H1 (cell line): ENCODE measurements around the gene CCDC127. TPM values are rescaled to one million over a fixed set of nuclear protein-coding genes. Genes with fewer than 3 reads are reported as not detected.
"Not testable (repeated sequence)": the region's sequence is repeated elsewhere in the genome, so short reads cannot be mapped to it uniquely, and the experiment has no call there.

Experiments used
- CTCF ChIA-PET: fragments of 300-600 bp; sonication (Branson Sonifier 250); formaldehyde crosslinking; loops from one replicate; lab custom pipeline; 2021; ENCODE audit not compliant: partially characterized antibody; lab: Charles Lee
- POLR2A ChIA-PET: fragments of 300-600 bp; sonication (Branson Sonifier 250); formaldehyde crosslinking; loops from one replicate; lab custom pipeline; 2021; ENCODE audit warnings: inconsistent platforms; ENCODE audit not compliant: partially characterized antibody; lab: Charles Lee
- DNase-seq, 2 experiments: peaks; one replicate each; pipeline versions ENCODE4 v3.0.0 to v3.0.0-alpha.2; 2010 to 2022; ENCODE audit warnings: low spot score in 2 of 2, low read depth in 1 of 2, mixed read lengths in 1 of 2
- FAIRE-seq: peaks from 2 replicates; lab custom pipeline; 2011; peaks lifted over from hg19 to GRCh38; lab: Jason Lieb, UNC
- H2AFZ ChIP-seq: 2 replicates; pipeline ENCODE4 v1.8.1; 2012; ENCODE audit warnings: low read length, inconsistent platforms
- H2AK5ac ChIP-seq: 2 replicates; pipeline ENCODE4 v1.6.1; 2013; ENCODE audit warnings: low read depth, low read length
- H2BK120ac ChIP-seq: replicated peaks from 2 replicates; pipeline ENCODE3; 2013; ENCODE audit warnings: low read depth, low read length, inconsistent platforms
- H2BK12ac ChIP-seq: 2 replicates; pipeline ENCODE4 v1.6.1; 2013; ENCODE audit warnings: low read depth, low read length
- H2BK15ac ChIP-seq: 2 replicates; pipeline ENCODE4 v1.6.1; 2013; ENCODE audit warnings: low read length
- H2BK20ac ChIP-seq: 2 replicates; pipeline ENCODE4 v1.6.1; 2013; ENCODE audit warnings: low read length
- H2BK5ac ChIP-seq: 2 replicates; pipeline ENCODE4 v1.6.1; 2013; ENCODE audit warnings: low read depth, low read length
- H3K14ac ChIP-seq: 2 replicates; pipeline ENCODE4 v1.6.1; 2013; ENCODE audit warnings: inconsistent platforms; ENCODE audit not compliant: insufficient read length
- H3K18ac ChIP-seq: 2 replicates; pipeline ENCODE4 v1.6.1; 2013; ENCODE audit warnings: low read length; ENCODE audit errors: extremely low read depth
- H3K23ac ChIP-seq: 2 replicates; pipeline ENCODE4 v1.6.1; 2013; ENCODE audit warnings: inconsistent platforms; ENCODE audit not compliant: insufficient read length
- H3K23me2 ChIP-seq: 2 replicates; pipeline ENCODE4 v1.6.1; 2013; ENCODE audit warnings: low read depth, low read length
- H3K27ac ChIP-seq: 2 replicates; pipeline ENCODE4 v1.6.1; 2011; ENCODE audit warnings: low read depth, low read length, inconsistent platforms
- H3K27me3 ChIP-seq, 4 experiments: replicated peaks in 1 of 4; 1 replicate in 1 of 4; 2 replicates in 3 of 4; pipeline versions ENCODE4 v1.6.1 to v1.8.1; 2011 to 2013; ENCODE audit warnings: low read length in 3 of 4, mild to moderate bottlenecking in 3 of 4, inconsistent platforms in 2 of 4, mixed read lengths in 2 of 4, moderate library complexity in 1 of 4; ENCODE audit not compliant: control insufficient read depth in 3 of 4, insufficient read depth in 3 of 4; ENCODE audit errors: extremely low read depth in 1 of 4
- H3K36me3 ChIP-seq, 4 experiments: 2 replicates each; pipeline versions ENCODE4 v1.6.1 to v1.8.1; 2011 to 2013; ENCODE audit warnings: mild to moderate bottlenecking in 4 of 4, low read length in 3 of 4, moderate library complexity in 2 of 4, control low read depth in 1 of 4, inconsistent platforms in 1 of 4; ENCODE audit not compliant: insufficient read depth in 4 of 4, control insufficient read depth in 2 of 4
- H3K4ac ChIP-seq: replicated peaks from 2 replicates; pipeline ENCODE3; 2013; ENCODE audit warnings: low read length, low read depth, mixed read lengths, inconsistent platforms; ENCODE audit not compliant: insufficient read length
- H3K4me1 ChIP-seq, 4 experiments: replicated peaks in 1 of 4; 1 replicate in 1 of 4; 2 replicates in 3 of 4; pipeline versions ENCODE4 v1.6.1 to v1.8.1; 2011 to 2013; ENCODE audit warnings: low read length in 3 of 4, inconsistent platforms in 2 of 4, mixed read lengths in 1 of 4; ENCODE audit not compliant: insufficient read depth in 4 of 4, control insufficient read depth in 3 of 4
- H3K4me2 ChIP-seq, 2 experiments: 2 replicates each; pipeline versions ENCODE4 v1.6.1 to v1.8.1; 2011 to 2013; ENCODE audit warnings: low read depth in 2 of 2, low read length in 2 of 2, control low read depth in 1 of 2, inconsistent platforms in 1 of 2, mild to moderate bottlenecking in 1 of 2; ENCODE audit not compliant: insufficient read depth in 1 of 2
- H3K4me3 ChIP-seq, 4 experiments: fragments of 200-600, 300-600 bp in 1 of 4; sonication (generic), shearing (Covaris generic), sonication (Bioruptor Twin) in 1 of 4; 2 replicates each; pipeline versions ENCODE4 v1.5.1 to v1.8.1; 2011 to 2016; ENCODE audit warnings: low read length in 4 of 4, low read depth in 3 of 4, control low read depth in 2 of 4, inconsistent platforms in 2 of 4, mild to moderate bottlenecking in 2 of 4, mixed read lengths in 1 of 4, moderate library complexity in 1 of 4; ENCODE audit not compliant: insufficient read depth in 2 of 4; ENCODE audit errors: extremely low read depth in 1 of 4
- H3K56ac ChIP-seq: replicated peaks from 2 replicates; pipeline ENCODE3; 2013; ENCODE audit warnings: low read depth, mild to moderate bottlenecking, mixed read lengths, low read length, inconsistent platforms; ENCODE audit not compliant: insufficient read length
- H3K79me1 ChIP-seq: 2 replicates; pipeline ENCODE4 v1.6.1; 2013; ENCODE audit warnings: low read depth, low read length, control low read depth
- H3K79me2 ChIP-seq, 2 experiments: 2 replicates each; pipeline versions ENCODE4 v1.6.1 to v1.8.1; 2012 to 2013; ENCODE audit warnings: low read length in 2 of 2, mild to moderate bottlenecking in 2 of 2, inconsistent platforms in 1 of 2; ENCODE audit not compliant: insufficient read depth in 2 of 2, control insufficient read depth in 1 of 2
- H3K9ac ChIP-seq, 4 experiments: replicated peaks in 1 of 4; 1 replicate in 1 of 4; 2 replicates in 3 of 4; pipeline versions ENCODE4 v1.6.1 to v1.8.1; 2011 to 2013; ENCODE audit warnings: low read depth in 3 of 4, low read length in 3 of 4, control low read depth in 2 of 4, mild to moderate bottlenecking in 2 of 4, moderate library complexity in 2 of 4, inconsistent platforms in 1 of 4; ENCODE audit errors: extremely low read depth in 1 of 4
- H3K9me3 ChIP-seq, 2 experiments: 2 replicates each; pipeline versions ENCODE4 v1.6.1 to v1.8.1; 2012 to 2013; ENCODE audit warnings: mild to moderate bottlenecking in 2 of 2, moderate library complexity in 2 of 2, control low read depth in 1 of 2, inconsistent platforms in 1 of 2, low read depth in 1 of 2, low read length in 1 of 2, mixed read lengths in 1 of 2; ENCODE audit not compliant: insufficient read depth in 2 of 2
- H4K20me1 ChIP-seq, 2 experiments: replicated peaks in 1 of 2; 2 replicates each; pipeline versions ENCODE3 to v1.8.1; 2011 to 2013; ENCODE audit warnings: inconsistent platforms in 2 of 2, low read length in 2 of 2, mild to moderate bottlenecking in 1 of 2; ENCODE audit not compliant: insufficient read depth in 2 of 2, control insufficient read depth in 1 of 2
- H4K5ac ChIP-seq: 2 replicates; pipeline ENCODE4 v1.6.1; 2013; ENCODE audit warnings: low read length, low read depth, mixed read lengths, inconsistent platforms; ENCODE audit not compliant: insufficient read length
- H4K8ac ChIP-seq: 2 replicates; pipeline ENCODE4 v1.8.0; 2013; ENCODE audit warnings: mild to moderate bottlenecking, moderate library complexity, low read length, inconsistent platforms; ENCODE audit not compliant: insufficient read depth; ENCODE audit errors: extremely low read depth
- H4K91ac ChIP-seq: replicated peaks from 2 replicates; pipeline ENCODE3; 2013; ENCODE audit warnings: low read length, mixed read lengths, inconsistent platforms; ENCODE audit not compliant: insufficient read length
- WGBS, 2 experiments: shearing (Covaris generic) in 1 of 2; methylation state at CpG; one replicate each; pipeline versions ENCODE4 v1.1.6 to v1.1.7; 2013 to 2015; ENCODE audit warnings: low lambda C conversion rate in 2 of 2, mixed read lengths in 2 of 2, inconsistent platforms in 1 of 2, low coverage in 1 of 2, missing lambda C conversion rate in 1 of 2; ENCODE audit not compliant: insufficient replicate concordance in 2 of 2, insufficient coverage in 1 of 2, insufficient read length in 1 of 2; ENCODE audit errors: extremely low coverage in 1 of 2, missing lambda C conversion rate in 1 of 2; 5-methylcytosine and 5-hydroxymethylcytosine counted together
- polyA plus RNA-seq, 7 experiments: library from polyadenylated mRNA; depleted of rRNA in 3 of 7; stranded (reverse) in 5 of 7; unstranded in 2 of 7; fragments of >200 nt in 5 of 7; fragments of 200-250 nt in 2 of 7; gene quantifications; 1 replicate in 5 of 7; 2 replicates in 1 of 7; 4 replicates in 1 of 7; pipeline versions ENCODE4 v1.2.1 to v1.2.3, GENCODE V29; 2011 to 2013; ENCODE audit warnings: missing spikeins in 2 of 7, mixed read lengths in 2 of 7
- total RNA-seq: library from RNA; stranded (reverse); fragmentation: NEBNext Ultra II Directional; extraction: Animal tissue kit (Norgen Biotek cat#: 25700); gene quantifications from 2 replicates; pipeline ENCODE4 v1.2.1, GENCODE V29; 2021

Gene CCDC127
- total and polyA plus RNA-seq, 2 of the 8 experiments (the other 6 are each of a cell fraction or from before 2014, with no cell fraction given), result 2.9 to 8.0 TPM

GRCh38 chr5:250396-250795, 32.4 kb upstream of the CCDC127 start:
- H4K8ac ChIP-seq, H3K4ac ChIP-seq, H2AK5ac ChIP-seq, H3K9me3 ChIP-seq, H4K5ac ChIP-seq, H2AFZ ChIP-seq, H3K18ac ChIP-seq, H3K9ac ChIP-seq, H3K4me1 ChIP-seq, H3K79me1 ChIP-seq, H3K56ac ChIP-seq, H3K14ac ChIP-seq, H3K23me2 ChIP-seq, CTCF ChIA-PET, DNase-seq, H2BK120ac ChIP-seq, H4K91ac ChIP-seq, H3K27ac ChIP-seq, H2BK15ac ChIP-seq, H3K23ac ChIP-seq, H3K79me2 ChIP-seq, H3K4me2 ChIP-seq, FAIRE-seq, H3K27me3 ChIP-seq, H2BK5ac ChIP-seq, H3K4me3 ChIP-seq, H2BK12ac ChIP-seq, H2BK20ac ChIP-seq, H4K20me1 ChIP-seq: not testable (repeated sequence)
- WGBS, 2 experiments, result 89% methylated on average over 9 of the region's 9 CpGs; no CpG with 5 or more reads in 1 of the 2 experiments
- H3K36me3 ChIP-seq, result peaks cover 2 to 44% (median 24%) of the 10 kb centered on the region in 4 experiments; a peak in 7 of 8 replicates
- POLR2A ChIA-PET, result interaction anchor here (0.6 kb wide), 1 partner anchor 31 kb away, joined by 5 read pairs; no protein-coding TSS in a partner anchor

- WGBS, 2 experiments, result 85% methylated on average over 5 of the region's 5 CpGs; no CpG with 5 or more reads in 1 of the 2 experiments
- H3K23me2 ChIP-seq, H4K91ac ChIP-seq, H3K4me1 ChIP-seq, H3K79me1 ChIP-seq, H3K18ac ChIP-seq, H4K8ac ChIP-seq, H2AK5ac ChIP-seq, H4K5ac ChIP-seq, H3K27ac ChIP-seq, H3K14ac ChIP-seq, FAIRE-seq, H3K4me2 ChIP-seq, H3K27me3 ChIP-seq, H3K23ac ChIP-seq, H3K79me2 ChIP-seq, H2BK12ac ChIP-seq, H3K9ac ChIP-seq, POLR2A ChIA-PET, DNase-seq, H2BK5ac ChIP-seq, H4K20me1 ChIP-seq, H2AFZ ChIP-seq, H2BK20ac ChIP-seq, H3K4ac ChIP-seq, H3K4me3 ChIP-seq, H3K56ac ChIP-seq, H2BK15ac ChIP-seq, H2BK120ac ChIP-seq: not testable (repeated sequence)
- peaks cover 5 to 54% (median 32%) of the 10 kb centered on the region in 4 experiments; a peak in 7 of 8 replicates for H3K36me3 ChIP-seq
- H3K9me3 ChIP-seq, result peaks cover 7 to 17% of the 10 kb centered on the region in 2 experiments; a peak in 3 of 4 replicates
- CTCF ChIA-PET, result interaction anchor here (1.2 kb wide), 1 partner anchor 11 kb away, joined by 3 read pairs; no protein-coding TSS in a partner anchor
These were observed 27.8 kb upstream of the CCDC127 start for GRCh38 chr5:245717-246116.
